RWPE1 (cell line): ENCODE data around the gene PLD4.

Source experiments
- CTCF ChIA-PET: fragments of 350-600 bp; sonication (Branson Sonifier 250); formaldehyde crosslinking; extraction: SDS; loops from one replicate; lab custom pipeline; 2021; lab: Yijun Ruan, JAX
- POLR2A ChIA-PET: fragments of 400-600 bp; formaldehyde crosslinking; extraction: SDS; loops from one replicate; lab custom pipeline; 2020; ENCODE audit warnings: antibody characterized with exemption; ENCODE audit not compliant: low non-redundant PET; lab: Yijun Ruan, JAX
- DNase-seq: peaks from one replicate; pipeline ENCODE4 v3.0.0; 2012; ENCODE audit warnings: low spot score
- H3K27ac ChIP-seq: fragments of 450-650 bp; 2 replicates; pipeline ENCODE4 v1.5.1; 2017
- CTCF ChIP-seq: fragments of 450-650 bp; conservative IDR thresholded peaks from 2 replicates; pipeline ENCODE4 v1.5.1; 2017; ENCODE audit warnings: low read depth, mild to moderate bottlenecking

The PLD4 gene

GRCh38 chr14:104895786-104896661, 28.7 kb upstream of the PLD4 start:
- peak overlapping the region; percentile 55 for H3K27ac ChIP-seq
- no peak for DNase-seq
- no peak for TF ChIP-seq CTCF
- ChIA-PET POLR2A (no interaction called here), CTCF (interaction anchor here (0.6 to 2.2 kb wide), 4 partner anchors 15 to 149 kb away, joined by 3 to 9 read pairs (median 3); no protein-coding TSS in a partner anchor)

DNA sequence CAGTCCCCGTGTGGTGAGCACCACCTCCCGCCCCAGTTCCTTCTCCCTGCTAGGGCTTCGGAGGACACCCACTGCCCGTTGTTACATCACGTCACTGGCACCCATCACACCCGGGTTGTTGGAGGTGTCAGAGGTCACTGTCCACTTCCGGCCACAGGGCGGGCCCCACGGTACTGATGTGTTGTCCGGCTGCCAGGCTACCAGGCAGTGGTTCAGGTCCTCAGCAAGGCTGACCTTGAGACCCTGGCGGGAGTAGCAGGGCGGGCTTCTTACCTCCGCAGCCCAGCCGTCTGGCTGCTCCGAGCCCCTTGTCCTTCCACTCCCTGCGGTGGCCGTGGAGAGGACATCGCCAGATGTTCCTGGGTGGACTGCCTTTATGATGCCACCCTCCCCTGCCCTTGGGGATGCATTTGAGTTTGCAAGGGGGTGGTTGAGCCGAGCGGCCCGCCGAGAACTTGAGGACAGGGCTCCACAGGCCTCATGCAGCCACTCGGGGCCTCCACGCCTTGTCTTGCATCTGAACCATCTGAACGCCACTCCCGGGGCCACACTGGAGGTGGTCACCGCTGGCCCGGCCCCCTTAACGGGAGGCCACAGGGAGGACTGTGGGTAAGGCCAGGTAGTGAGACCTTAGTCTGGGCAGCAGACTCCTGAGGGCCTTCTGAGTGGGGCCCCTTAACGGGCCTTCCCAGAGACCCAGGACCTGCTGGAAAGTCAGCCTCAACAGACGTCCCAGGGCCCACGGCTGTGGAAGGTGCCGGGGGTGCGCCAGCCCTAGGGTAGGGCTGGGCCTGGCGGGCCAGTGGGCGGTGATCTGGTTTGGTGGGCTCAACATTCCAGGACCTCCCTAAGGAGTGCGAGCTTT, 27.1 kb upstream of the PLD4 start:
- H3K27ac ChIP-seq, result no peak overlapping the region
- CTCF ChIA-PET, result interaction anchor here (0.6 kb wide), 2 partner anchors 805 to 982 kb away, joined by 3 read pairs; no protein-coding TSS in a partner anchor
- POLR2A ChIA-PET, result no interaction called here
- no peak for TF ChIP-seq CTCF
- DNase-seq, result no peak

GRCh38 chr14:104898195-104898558, 26.5 kb upstream of the PLD4 start:
- POLR2A ChIA-PET, result interaction anchor here (0.6 to 0.7 kb wide), 2 partner anchors 11 to 778 kb away, joined by 3 to 4 read pairs; no protein-coding TSS in a partner anchor

DNA sequence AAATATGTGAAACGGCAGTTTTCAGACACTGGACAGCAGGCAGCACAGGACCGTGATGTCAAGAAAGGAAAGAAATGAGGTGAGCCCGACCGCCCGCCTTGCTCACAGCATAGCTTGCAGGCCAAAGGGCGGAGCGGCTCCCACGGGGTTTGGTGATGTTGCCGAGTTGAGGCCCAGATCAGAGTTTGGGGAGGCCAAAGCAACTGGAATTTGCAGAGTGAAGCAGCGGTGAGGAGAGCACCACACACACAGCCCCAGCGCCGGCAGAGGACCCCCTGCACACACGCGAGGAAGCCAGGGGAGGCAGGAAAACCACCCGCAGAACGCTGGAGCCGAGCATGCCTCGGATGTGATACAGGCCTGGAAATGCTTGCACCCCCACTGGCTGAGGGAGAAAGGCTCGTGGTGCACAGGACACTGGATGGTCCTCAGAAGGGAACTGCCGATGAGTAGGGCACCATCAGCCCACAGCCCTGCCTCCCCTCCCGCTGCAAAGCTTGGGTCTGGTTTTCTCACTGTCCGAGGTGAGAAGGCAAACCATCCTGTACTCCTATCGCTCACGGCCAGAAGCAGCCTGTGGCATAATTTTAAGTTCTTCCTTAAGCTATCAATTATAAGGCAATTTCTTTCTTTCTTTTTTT, 25.7 kb upstream of the PLD4 start:
- DNase-seq, result no peak
- no peak overlapping the region for H3K27ac ChIP-seq
- TF ChIP-seq CTCF, result no peak
- ChIA-PET POLR2A (interaction anchor here (0.6 to 0.7 kb wide), 2 partner anchors 10 to 779 kb away, joined by 3 to 4 read pairs; no protein-coding TSS in a partner anchor), CTCF (interaction anchor here (0.5 kb wide), 1 partner anchor 148 kb away, joined by 3 read pairs; no protein-coding TSS in a partner anchor)

More at GRCh38 chr14:104898195-104898558, 26.5 kb upstream of the PLD4 start:
- no peak for DNase-seq
- no peak overlapping the region for H3K27ac ChIP-seq
- CTCF ChIA-PET, result interaction anchor here (0.5 kb wide), 1 partner anchor 149 kb away, joined by 3 read pairs; no protein-coding TSS in a partner anchor
- TF ChIP-seq CTCF, result no peak

- no peak for DNase-seq
- CTCF ChIA-PET, result no interaction called here
- H3K27ac ChIP-seq, result no peak overlapping the region
- TF ChIP-seq CTCF, result no peak
- POLR2A ChIA-PET, result no interaction called here
These were observed 24.9 kb upstream of the PLD4 start for GRCh38 chr14:104899781-104900180.
